ENCODE data around the gene SORL1.
A peak's percentile ranks its signal among the peaks of the same experiment; 100 is the strongest.

SORL1 gene

GRCh38 chr11:121589946-121590537, 137.9 kb downstream of the SORL1 start:
- no peak for DNase-seq (ENCODE audit: low spot score)

DNA sequence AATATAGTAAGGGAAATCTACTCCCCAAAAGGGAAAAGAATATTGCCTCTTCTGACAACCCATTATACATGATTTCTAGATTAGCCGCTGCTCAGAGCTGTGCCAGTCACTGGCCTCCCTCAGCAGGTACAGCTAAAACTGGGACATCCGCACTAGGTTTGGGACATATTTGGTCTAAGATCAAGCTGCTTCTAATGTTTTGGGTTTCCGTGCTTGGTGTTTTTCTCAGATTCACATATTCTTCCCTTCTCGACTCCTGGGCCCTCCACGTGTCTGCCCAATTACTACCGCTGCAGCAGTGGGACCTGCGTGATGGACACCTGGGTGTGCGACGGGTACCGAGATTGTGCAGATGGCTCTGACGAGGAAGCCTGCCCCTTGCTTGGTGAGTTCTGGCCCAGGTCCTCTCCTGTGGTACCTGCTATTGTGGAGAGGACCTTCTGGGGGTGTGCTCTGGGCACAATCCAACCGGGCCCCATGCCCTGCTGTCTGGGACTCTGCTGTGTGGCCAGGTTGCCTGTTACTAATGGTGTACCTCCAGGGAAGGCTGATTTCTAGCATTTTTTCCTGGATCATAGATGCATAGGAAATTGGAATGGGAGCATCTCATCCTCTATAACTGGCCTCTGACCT, 138.8 kb downstream of the SORL1 start:
- DNase-seq (ENCODE audit: low spot score) = no peak

- peak; percentile 62 for DNase-seq (ENCODE audit: low spot score)
Measured at GRCh38 chr11:121591405-121592033, 139.4 kb downstream of the SORL1 start.

GRCh38 chr11:121592708-121593107, 140.6 kb downstream of the SORL1 start:
- DNase-seq (ENCODE audit: low spot score) = no peak

DNA sequence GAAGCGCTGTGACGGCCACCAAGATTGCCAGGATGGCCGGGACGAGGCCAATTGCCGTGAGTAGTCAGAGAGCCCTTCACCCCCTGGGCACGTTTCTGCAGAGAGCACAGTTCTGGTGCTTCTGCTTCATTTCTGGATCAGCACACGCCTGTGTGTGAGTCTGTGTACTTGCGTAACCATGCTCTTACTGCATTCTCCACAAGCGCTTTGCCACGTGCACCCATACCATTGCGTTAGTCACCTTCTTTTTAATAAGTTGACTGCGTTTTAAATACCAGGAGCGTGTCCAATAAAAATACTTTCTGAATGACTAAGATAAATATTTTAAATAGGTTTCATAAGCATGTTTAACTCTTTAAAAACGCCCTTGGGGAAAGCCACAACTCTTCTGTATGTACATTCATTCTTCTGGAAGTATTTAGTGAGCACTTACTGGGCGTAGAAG, 143.6 kb downstream of the SORL1 start:
- no peak for DNase-seq (ENCODE audit: low spot score)

- no peak for DNase-seq (ENCODE audit: low spot score)
Measured at GRCh38 chr11:121596195-121597155, 144.4 kb downstream of the SORL1 start.

- no peak for DNase-seq (ENCODE audit: low spot score)
Measured at GRCh38 chr11:121603316-121603715, 151.2 kb downstream of the SORL1 start.

- no peak for DNase-seq (ENCODE audit: low spot score)
Measured at GRCh38 chr11:121604152-121604551, 152.0 kb downstream of the SORL1 start.

GRCh38 chr11:121606354-121606753, 154.2 kb downstream of the SORL1 start:
- no peak for DNase-seq (ENCODE audit: low spot score)

- no peak for DNase-seq (ENCODE audit: low spot score)
Measured at GRCh38 chr11:121607341-121607740, 155.2 kb downstream of the SORL1 start.

DNA sequence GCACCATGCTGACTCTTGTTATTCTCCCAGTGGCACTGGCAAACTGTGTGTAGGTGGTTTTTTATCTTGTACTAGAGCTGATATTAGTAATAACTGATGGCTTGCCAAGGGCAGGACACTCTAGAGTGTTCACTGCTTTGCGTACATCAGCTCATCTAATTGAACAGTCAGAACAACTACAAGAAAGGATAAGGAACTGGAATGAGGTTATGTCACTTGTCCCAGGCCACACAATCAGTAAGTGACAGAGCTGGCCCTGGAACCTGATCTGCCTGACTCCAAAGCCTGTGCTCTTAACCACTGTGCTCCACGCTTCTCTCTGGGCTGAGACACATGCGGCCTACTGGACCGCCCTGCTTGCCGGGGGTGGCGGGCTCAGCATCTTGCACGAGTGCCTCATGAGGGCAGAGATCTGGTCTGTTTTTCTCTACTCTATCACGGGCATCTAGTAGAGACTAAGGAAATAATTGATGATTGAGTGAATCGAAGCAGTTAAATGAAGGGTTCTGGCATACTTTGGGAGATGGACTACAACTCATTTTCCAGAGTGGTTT, 156.5 kb downstream of the SORL1 start:
- no peak for DNase-seq (ENCODE audit: low spot score)

GRCh38 chr11:121610706-121611105, 158.6 kb downstream of the SORL1 start:
- no peak for DNase-seq (ENCODE audit: low spot score)

DNA sequence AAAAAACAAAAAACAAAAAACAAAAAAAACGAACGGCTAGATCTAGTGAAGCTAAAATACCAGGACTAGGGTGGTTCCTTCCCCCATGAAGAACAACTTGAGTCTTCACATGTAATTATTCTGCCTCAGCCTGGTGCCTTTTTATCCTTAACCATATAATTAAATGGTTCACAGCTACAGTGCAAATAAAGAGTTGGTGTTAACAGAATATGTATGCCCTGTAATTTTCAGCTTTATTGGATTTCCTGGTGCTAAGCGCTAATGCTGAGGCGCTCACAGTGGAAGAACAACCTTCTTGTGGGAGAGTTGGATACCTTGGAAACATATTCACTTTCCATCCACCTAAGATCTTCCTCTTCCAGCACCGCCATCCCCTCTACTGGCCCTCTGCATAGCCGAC, 159.1 kb downstream of the SORL1 start:
- no peak for DNase-seq (ENCODE audit: low spot score)

DNA sequence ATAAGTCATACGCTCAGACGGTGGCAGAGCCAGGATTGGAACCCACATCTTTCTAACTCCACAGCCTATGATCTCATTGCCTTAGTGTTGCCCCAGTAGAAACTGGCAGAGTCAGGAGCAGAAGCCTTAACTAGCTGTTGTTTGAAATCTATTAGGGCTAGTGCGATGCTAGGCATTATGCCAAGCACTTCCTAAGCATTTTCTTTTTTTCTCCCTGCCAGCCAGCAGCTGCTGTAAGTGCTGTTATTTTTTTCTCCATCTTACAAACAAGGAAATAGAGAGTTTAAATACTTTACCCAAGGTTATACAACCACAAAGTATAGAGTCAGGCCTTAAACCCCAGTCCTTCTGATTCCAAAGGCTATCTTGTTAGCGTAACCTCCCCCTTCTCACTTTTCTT, 161.6 kb downstream of the SORL1 start:
- DNase-seq (ENCODE audit: low spot score) = no peak

GRCh38 chr11:121614636-121615240, 162.6 kb downstream of the SORL1 start:
- DNase-seq (ENCODE audit: low spot score) = no peak

GRCh38 chr11:121615501-121615900, 163.4 kb downstream of the SORL1 start:
- DNase-seq (ENCODE audit: low spot score) = no peak

- DNase-seq (ENCODE audit: low spot score) = no peak
Measured at GRCh38 chr11:121618516-121618915, 166.4 kb downstream of the SORL1 start.

- DNase-seq (ENCODE audit: low spot score) = no peak
Measured at GRCh38 chr11:121625777-121626506, 173.8 kb downstream of the SORL1 start.

GRCh38 chr11:121626507-121626875, 174.4 kb downstream of the SORL1 start:
- no peak for DNase-seq (ENCODE audit: low spot score)

DNA sequence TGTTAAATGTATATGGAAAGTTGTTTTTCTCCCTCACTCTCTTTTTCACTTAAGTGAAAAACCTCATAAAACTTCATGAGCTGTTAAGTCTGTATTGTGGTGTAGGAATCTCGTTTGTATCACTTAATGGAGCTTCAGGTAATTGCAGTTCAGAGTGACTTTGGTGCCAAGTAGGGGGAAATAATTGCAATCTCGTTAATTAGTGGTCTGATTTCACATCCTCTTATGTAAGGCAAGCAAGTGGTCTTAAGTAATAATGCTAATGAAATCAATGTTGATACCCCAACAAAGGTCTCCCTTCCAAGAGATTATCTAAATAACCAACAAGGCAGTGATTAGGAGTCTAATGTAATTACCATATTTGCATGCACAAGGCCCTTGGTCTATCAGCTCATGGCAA, 174.9 kb downstream of the SORL1 start:
- DNase-seq (ENCODE audit: low spot score) = no peak

GRCh38 chr11:121630041-121630440, 177.9 kb downstream of the SORL1 start:
- DNase-seq (ENCODE audit: low spot score) = no peak

Data from hematopoietic multipotent progenitor cell treated with erythropoietin and hydrocortisone succinate and interleukin-3 and kit ligand, for 17 days (in vitro differentiated cells).